Measurements from ENCODE around the gene BTBD10.

GRCh38 chr11:13376838-13377237 is 86.2 kb downstream of the BTBD10 start:
- TF ChIP-seq CTCF (IDR thresholded peaks at IDR 0.05; ENCODE audit: poor library complexity): no peak
- TF ChIP-seq EZH2 (IDR thresholded peaks at IDR 0.05; ENCODE audit: borderline replicate concordance): no peak
- TF ChIP-seq EZH2phosphoT487 (IDR thresholded peaks at IDR 0.05; ENCODE audit: low read depth, severe bottlenecking, unreplicated experiment): no peak
